Activated CD4-positive, alpha-beta T cell treated with anti-CD3 and anti-CD28 coated beads, Interleukin-2, amount 50 U/mL, for 1 hour (primary cell): ENCODE results near the gene MYADML2.
"Not testable (repeated sequence)": the region's sequence is repeated elsewhere in the genome, so short reads cannot be mapped to it uniquely, and the experiment has no call there.

Experiments used
- DNase-seq: peaks from one replicate; pipeline ENCODE4 v3.0.0-alpha.2; 2020

The MYADML2 gene

GRCh38 chr17:81923302-81924260, 23.5 kb downstream of the MYADML2 start:
- DNase-seq = no peak

DNA sequence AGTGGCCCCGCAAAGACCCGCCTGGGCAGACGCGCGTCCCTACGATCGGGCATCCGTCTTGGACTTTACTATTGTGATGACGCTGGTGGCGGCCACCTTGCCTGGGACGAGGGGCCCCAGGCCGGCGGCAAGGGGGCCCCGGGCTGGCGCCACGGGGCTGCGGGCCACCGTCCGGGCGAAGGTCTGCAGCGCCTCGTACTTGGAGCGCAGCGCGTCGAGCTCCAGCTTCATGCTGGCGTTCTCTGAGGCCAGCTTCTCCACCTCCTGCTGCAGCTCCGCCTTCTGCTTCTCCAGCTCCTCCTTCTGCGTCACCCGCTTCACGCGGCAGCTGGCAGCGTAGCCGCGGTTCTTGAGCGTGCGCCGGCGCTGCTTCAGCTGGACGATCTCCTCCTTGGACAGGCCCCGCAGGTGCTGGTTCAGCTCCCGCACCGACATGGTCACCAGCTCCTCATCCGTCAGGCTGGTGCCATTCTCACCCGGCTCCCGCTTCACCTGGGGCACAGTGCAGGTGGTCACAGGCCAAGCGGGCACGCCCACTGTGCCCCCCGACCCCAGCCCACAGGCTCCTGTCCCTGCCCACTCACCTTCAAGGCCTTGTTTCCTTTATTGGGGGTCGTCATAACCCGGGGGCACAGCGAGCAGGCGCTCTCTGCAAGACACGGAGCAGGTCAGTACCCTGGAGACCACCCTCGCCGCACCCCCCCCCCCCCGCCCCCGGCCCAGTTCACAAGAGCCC, 24.3 kb downstream of the MYADML2 start:
- DNase-seq = no peak

- DNase-seq = no peak
Measured at GRCh38 chr17:81921996-81922565, 25.0 kb downstream of the MYADML2 start.

- no peak for DNase-seq
Measured at GRCh38 chr17:81921537-81921862, 25.5 kb downstream of the MYADML2 start.

DNA sequence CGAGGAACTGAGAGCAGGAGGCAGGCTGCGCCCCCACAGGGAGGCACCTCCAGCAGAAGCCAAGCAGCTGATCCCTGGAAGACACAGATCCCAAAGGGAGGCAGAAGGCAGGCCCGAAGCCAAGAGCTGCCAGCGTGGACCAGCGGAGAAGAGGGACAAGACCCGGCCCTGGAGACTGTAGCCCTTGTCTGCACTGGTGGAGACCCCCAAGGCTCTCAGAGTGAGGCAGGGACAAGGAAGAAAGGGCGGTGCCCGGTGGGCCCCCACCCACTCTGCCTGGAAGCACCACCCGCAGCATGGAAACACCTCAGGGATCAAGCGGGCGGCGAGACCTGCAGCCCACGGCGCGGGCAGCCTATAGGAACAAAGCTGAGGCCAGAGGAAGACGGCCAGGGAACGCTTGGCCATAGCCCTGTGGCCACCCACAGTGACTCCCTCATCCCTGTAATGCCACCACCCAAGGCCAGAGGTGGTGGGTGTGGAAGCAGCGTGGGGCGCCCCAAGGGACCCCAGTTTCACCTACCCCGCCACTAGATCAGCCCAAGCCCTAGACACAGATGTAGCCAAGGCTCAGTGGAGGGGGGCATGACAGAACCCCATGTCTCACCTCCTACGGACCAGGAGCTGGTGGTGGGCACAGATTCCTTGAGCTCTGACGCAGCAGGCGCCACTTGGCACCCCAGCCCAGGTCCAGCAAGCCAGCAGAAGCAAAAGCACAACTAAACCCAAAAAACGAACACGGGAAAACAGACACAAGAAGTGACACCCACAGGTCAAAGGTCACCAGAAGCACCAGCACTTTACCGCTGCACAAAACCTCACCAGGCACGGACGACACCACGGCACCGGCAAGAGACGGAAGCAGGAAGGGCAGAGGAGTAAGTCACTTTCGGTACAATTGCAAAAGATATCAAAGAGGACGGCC, 26.2 kb downstream of the MYADML2 start:
- no peak for DNase-seq

- no peak for DNase-seq
Measured at GRCh38 chr17:81918832-81919545, 28.0 kb downstream of the MYADML2 start.

- DNase-seq = not testable (repeated sequence)
Measured at GRCh38 chr17:81918333-81918669, 28.7 kb downstream of the MYADML2 start.

DNA sequence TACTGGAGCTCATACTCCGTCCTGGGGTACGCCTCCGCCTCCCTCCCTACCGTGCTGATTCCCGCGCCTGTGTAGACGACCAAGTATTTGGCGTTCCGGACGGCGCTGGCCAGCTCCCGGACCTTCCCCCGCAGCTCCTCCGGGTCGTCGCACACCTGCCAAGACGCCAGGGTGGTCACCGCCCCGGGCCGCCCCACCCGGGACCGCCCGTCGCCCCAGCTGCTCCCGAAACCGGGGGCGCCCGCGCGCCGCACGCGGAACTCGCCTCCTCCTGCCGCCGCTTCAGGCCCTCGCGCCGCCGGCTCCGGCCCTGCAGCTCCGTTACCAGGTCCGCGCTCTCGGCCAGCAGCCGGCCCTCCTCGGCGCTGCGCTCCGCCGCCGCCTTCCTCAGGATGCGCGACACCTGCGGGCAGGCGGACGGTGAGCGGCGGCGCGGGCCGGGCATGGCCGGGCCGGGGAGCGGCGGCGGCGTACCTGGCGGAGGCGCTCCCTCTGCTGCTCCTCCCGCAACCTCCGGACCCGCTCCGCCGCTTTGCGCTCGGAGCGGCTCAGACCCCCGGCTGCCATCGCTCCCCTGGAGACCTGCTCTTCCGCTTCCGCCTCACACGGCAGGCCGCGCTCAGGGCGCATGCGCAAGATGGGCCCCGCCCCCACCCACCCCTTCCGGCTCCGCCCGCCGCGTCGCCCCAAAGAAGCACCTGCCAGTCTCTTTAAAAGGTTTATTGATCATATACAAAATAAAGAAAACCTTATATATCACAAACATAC, 29.3 kb downstream of the MYADML2 start, which contains the start of gene SIRT7:
SIRT7 (minus strand) TSS at position 612 of the 768 bp plus-strand sequence; CDS start at position 567, 45 bp downstream.
- DNase-seq = peak; percentile 80

DNA sequence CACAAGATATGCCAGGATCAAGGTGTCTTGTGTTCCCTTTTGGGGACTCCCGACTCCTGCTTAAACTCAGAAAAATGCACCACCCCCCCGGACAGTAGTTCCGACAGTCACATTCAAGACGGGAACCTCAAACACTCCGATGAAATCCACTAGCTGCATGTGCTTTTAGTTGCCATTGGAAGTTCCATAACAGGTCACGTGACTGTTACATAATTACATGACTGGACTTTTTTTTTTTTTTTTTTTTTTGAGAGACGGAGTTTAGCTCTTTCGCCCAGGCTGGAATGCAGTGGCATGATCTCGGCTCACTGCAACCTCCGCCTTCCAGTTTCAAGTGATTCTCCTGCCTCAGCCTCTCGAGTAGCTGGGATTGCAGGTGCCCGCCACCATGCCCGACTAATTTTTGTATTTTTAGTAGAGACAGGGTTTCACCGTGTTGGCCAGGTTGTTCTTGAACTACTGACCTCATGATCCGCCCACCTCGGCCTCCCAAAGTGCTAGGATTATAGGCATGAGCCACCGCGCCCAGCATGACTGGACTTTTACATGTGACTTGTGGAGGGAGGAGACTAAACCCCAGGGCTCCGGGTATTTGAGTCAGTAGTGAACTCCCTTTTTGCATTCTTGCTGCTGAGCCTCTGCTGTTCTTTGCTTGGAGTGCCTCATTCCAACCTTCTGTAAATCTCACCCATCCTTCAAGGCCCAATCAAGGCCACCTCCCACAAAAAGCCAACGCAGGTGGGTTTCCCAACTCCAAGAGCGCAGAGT, 30.6 kb downstream of the MYADML2 start:
- no peak for DNase-seq

DNA sequence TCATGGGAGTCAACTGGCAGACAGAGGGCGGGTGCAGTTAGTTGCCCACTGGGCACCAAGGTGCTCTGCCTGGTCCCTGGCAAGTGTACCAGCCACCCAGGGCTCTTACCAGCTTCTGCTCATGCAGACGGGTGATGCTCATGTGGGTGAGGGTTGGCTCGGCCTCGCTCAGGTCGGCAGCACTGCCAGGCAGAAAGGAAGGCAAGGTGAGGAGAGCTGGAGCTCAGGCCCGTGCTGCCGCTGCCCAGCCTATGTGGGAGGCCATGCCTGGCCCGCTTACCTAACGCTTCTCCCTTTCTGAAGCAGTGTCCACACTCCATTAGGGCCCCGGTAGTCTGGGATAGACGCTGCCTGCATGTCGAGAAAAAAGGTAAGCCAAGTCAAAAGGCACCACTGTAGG, 31.7 kb downstream of the MYADML2 start:
- DNase-seq = no peak

GRCh38 chr17:81914103-81914850, 32.8 kb downstream of the MYADML2 start:
- DNase-seq = no peak

GRCh38 chr17:81913394-81914102, 33.5 kb downstream of the MYADML2 start:
- no peak for DNase-seq

- no peak for DNase-seq
Measured at GRCh38 chr17:81912441-81913309, 34.4 kb downstream of the MYADML2 start.

DNA sequence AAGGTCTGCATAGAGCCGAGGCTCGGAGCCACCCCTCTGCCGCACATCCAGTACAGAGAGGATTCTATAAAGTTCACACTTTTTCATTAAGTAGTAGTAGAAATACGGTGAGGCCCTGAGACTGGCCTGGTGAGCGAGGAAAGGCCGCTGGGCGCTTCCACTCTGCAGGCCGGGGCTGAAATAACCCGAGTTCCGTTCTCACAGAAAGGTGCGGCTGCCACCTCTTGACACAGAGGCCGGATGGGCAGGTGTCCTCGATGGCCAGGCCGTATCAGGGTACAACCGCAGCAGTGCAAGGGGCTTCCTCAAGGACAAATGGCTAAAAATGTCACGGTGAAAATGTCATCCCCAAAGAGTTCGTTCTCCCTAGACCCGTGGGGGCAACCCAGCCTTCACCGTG, 35.1 kb downstream of the MYADML2 start:
- DNase-seq = no peak

DNA sequence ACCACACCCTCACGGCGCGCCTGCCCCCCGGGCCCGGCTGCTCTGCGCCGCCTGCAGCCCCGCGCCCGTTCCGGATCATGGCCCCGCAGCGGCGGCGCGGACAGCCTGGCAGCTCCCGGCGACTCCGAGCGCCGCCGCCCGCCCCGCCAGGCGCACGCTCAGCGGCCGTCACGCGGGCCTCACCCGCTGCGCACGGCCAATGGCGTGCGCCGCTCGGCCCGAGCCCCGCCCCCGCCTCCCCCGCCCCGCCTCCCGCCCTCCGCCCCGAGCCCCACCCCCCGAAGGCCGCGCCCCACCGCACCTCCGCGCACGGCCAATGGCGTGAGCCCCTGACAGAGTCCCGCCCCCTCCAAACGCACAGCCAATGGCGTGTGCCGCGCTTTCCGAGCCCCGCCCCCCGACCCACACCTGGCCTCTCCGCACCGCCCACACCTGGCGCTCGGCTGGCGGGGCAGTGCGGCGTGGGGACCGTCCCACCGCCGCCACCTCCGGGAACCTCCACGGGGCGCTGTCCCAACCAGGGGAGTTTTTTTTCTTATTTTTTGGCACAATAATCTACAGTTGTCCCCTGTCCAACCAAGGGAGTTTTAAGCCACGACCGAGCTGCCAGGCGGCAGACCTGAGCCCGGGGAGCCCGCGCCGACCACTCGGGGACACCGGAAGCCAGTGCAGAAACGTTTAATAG, 35.6 kb downstream of the MYADML2 start, which contains the start of gene PCYT2:
PCYT2 (minus strand) TSS at position 123 of the 685 bp plus-strand sequence; CDS start at position 79, 44 bp downstream.
- peak; percentile 93 for DNase-seq

DNA sequence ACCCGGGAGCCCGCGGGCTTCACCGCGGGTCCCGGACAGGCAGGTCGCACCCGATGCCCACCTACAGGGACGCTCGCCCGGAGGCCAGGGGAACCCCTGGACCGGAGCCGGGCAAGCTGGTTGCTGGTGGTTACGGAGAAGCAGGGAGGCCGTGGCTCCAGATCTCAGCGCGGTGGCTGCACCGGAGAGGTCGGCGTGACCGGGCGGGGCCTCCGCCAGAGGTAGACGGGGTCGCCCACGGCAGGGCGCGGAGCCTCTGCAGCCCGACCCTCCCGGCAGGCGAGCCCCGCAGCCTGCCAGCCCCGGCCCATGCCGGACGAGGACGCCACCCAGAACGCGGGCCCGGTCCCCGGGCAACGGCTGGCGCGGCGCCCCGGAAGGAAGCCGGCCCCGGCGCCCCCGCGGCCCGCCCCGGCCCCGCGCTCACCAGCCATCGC, 36.2 kb downstream of the MYADML2 start:
- no peak for DNase-seq
